ENCODE data around the gene POLR2J.
A peak's percentile ranks its signal among the peaks of the same experiment; 100 is the strongest.
"Not testable (repeated sequence)": the region's sequence is repeated elsewhere in the genome, so short reads cannot be mapped to it uniquely, and the experiment has no call there.

The POLR2J gene

GRCh38 chr7:102481962-102482361 is 3.2 kb upstream of the POLR2J start:
- not testable (repeated sequence) for H3K36me3 Mint-ChIP-seq (ENCODE audit: insufficient read depth); H3K27me3 Mint-ChIP-seq; H3K4me3 Mint-ChIP-seq; ATAC-seq (replicated peaks; ENCODE audit: extremely low read depth, poor library complexity, severe bottlenecking); H3K4me1 Mint-ChIP-seq; H3K9me3 Mint-ChIP-seq; H3K27ac Mint-ChIP-seq (ENCODE audit: low read depth)
- DNase-seq (ENCODE audit: low spot score in 2 of 2), result peak in 1 of 2 donors; percentile 16

DNA sequence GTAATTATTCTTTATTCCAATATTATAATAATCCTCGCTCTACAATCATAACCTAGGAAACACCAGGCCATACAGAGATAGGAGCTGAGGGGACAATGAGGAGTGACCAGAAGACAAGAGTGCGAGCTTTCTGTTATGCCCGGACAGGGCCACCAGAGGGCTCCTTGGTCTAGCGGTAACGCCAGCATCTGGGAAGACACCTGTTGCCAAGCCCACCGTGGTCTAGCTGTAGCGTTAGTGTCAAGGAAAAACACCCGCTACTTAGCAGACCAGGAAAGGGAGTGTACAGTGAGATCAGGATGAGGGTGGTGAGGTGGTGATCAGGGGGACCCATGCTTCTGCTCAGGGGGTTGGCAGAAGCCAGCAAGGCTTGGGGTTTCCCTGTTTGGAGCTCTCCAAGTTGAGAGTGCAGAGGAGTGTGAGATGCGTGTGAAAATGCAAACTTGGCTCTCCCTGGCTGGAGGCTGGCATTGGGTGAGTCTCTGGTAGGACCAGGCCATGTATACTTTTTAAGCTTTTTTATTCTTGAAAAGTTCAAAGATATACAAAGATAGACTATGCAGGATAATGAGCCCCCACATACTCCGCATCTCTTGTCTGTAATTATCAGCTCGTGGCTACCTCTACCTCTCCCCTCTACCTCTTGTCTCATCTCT is 1.4 kb upstream of the POLR2J start:
- H3K4me1 Mint-ChIP-seq; H3K27ac Mint-ChIP-seq (ENCODE audit: low read depth); H3K27me3 Mint-ChIP-seq; ATAC-seq (replicated peaks; ENCODE audit: extremely low read depth, poor library complexity, severe bottlenecking); H3K4me3 Mint-ChIP-seq; H3K9me3 Mint-ChIP-seq; H3K36me3 Mint-ChIP-seq (ENCODE audit: insufficient read depth): not testable (repeated sequence)
- peak in 1 of 2 donors; percentile 12 for DNase-seq (ENCODE audit: low spot score in 2 of 2)

GRCh38 chr7:102479209-102479584 is 475 bp upstream of the POLR2J start:
- H3K4me1 Mint-ChIP-seq; H3K9me3 Mint-ChIP-seq; DNase-seq (ENCODE audit: low spot score in 2 of 2); H3K27ac Mint-ChIP-seq (ENCODE audit: low read depth); H3K27me3 Mint-ChIP-seq; H3K36me3 Mint-ChIP-seq (ENCODE audit: insufficient read depth): not testable (repeated sequence)
- peak; percentile 3 for ATAC-seq (replicated peaks; ENCODE audit: extremely low read depth, poor library complexity, severe bottlenecking)
- H3K4me3 Mint-ChIP-seq, result peak overlapping the region; percentile 79

GRCh38 chr7:102474736-102475435 is 3.8 kb downstream of the POLR2J start:
- H3K4me3 Mint-ChIP-seq; ATAC-seq (replicated peaks; ENCODE audit: extremely low read depth, poor library complexity, severe bottlenecking); H3K9me3 Mint-ChIP-seq; H3K4me1 Mint-ChIP-seq; H3K27ac Mint-ChIP-seq (ENCODE audit: low read depth); H3K27me3 Mint-ChIP-seq: not testable (repeated sequence)
- H3K36me3 Mint-ChIP-seq (ENCODE audit: insufficient read depth), result peaks cover 21% of the 10 kb centered on the region
- peak in 1 of 2 donors; percentile 3 for DNase-seq (ENCODE audit: low spot score in 2 of 2)

- not testable (repeated sequence) for H3K4me1 Mint-ChIP-seq; H3K27me3 Mint-ChIP-seq; ATAC-seq (replicated peaks; ENCODE audit: extremely low read depth, poor library complexity, severe bottlenecking); H3K9me3 Mint-ChIP-seq; H3K4me3 Mint-ChIP-seq; H3K27ac Mint-ChIP-seq (ENCODE audit: low read depth)
- DNase-seq (ENCODE audit: low spot score in 2 of 2), result peak in 1 of 2 donors; percentile 8
- peaks cover 22% of the 10 kb centered on the region for H3K36me3 Mint-ChIP-seq (ENCODE audit: insufficient read depth)
Measured at GRCh38 chr7:102474116-102474515, 4.6 kb downstream of the POLR2J start.

DNA sequence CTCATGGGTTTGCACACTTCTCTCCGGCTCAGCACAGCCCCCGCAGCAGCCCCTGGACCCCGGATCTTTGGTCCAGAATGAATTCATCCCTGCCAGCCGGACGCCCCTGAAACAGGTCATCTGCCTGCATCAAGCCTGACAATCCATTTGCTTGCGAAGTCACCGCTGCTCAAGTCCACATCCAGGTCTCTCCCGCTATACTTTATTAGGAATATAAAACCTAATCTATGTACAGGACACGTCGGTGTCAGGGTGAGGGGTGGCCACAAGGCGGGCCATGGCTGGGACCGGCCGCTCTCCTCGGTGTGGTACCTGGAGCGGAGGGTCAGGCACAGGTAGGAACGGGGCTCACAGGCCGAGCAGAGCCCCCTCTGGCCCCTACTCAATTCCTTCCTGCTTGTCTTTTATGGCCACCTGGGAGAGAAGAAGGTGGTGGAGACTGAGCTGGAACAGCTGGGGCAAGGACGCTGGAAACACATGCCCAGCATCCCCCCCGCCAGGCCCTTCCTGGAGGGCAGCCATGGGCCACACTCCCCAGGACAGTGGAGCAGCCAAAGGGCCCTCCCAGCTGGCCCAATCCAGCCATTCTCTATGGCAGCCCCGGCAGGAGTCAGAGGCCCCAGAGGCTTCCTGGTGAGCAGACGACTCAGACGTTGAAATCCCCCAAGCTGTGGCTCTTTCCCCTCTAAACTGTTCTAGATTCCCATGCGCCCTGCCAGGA is 5.3 kb downstream of the POLR2J start:
- no peaks in the 10 kb centered on the region for H3K9me3 Mint-ChIP-seq
- ATAC-seq (replicated peaks; ENCODE audit: extremely low read depth, poor library complexity, severe bottlenecking), result no peak
- no peak overlapping the region for H3K4me3 Mint-ChIP-seq
- no peak for DNase-seq (ENCODE audit: low spot score in 2 of 2)
- peaks cover 18% of the 10 kb centered on the region for H3K36me3 Mint-ChIP-seq (ENCODE audit: insufficient read depth)
- no peaks in the 10 kb centered on the region for H3K4me1 Mint-ChIP-seq
- no peak overlapping the region for H3K27ac Mint-ChIP-seq (ENCODE audit: low read depth)
- H3K27me3 Mint-ChIP-seq, result no peaks in the 10 kb centered on the region

DNA sequence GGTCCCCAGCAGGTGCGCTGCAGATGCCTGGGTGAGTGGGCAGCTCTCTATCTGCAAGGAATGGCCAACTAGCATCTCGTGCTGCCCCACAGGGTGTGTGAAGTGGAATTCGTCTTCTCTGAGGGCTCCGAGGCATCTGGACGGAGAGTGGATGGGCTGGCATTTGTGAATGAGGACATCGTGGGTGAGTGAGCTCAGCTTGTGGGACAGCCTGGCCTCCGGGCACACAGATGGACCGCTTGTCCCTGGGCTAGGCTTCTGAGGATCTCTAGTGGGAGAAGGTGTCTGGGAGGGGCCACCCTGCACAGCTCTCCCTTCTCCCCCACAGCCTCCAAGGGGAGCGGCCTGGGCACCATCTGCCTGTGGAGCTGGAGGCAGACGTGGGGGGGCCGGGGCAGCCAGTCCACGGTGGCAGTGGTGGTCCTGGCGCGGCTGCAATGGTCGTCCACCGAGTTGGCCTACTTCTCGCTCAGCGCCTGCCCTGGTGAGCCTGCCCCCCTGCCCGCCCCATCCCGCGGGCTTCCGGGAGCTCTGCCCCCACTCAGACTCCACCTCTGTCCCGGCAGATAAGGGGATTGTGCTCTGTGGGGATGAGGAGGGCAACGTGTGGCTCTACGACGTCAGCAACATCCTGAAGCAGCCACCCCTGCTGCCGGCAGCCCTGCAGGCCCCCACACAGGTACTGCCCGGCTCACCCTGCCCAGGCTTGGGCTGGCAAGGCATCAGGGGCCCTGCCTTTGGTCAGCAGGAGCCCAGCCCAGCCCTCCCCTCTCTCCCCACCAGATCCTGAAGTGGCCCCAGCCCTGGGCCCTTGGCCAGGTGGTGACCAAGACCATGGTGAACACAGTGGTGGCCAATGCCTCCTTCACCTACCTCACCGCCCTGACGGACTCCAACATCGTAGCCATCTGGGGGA is 6.3 kb downstream of the POLR2J start:
- ATAC-seq (replicated peaks; ENCODE audit: extremely low read depth, poor library complexity, severe bottlenecking), result no peak
- no peaks in the 10 kb centered on the region for H3K9me3 Mint-ChIP-seq
- H3K4me3 Mint-ChIP-seq, result no peak overlapping the region
- H3K27me3 Mint-ChIP-seq, result no peaks in the 10 kb centered on the region
- H3K4me1 Mint-ChIP-seq, result no peaks in the 10 kb centered on the region
- peaks cover 19% of the 10 kb centered on the region for H3K36me3 Mint-ChIP-seq (ENCODE audit: insufficient read depth)
- H3K27ac Mint-ChIP-seq (ENCODE audit: low read depth), result peak overlapping the region; percentile 83
- DNase-seq (ENCODE audit: low spot score in 2 of 2), result no peak

DNA sequence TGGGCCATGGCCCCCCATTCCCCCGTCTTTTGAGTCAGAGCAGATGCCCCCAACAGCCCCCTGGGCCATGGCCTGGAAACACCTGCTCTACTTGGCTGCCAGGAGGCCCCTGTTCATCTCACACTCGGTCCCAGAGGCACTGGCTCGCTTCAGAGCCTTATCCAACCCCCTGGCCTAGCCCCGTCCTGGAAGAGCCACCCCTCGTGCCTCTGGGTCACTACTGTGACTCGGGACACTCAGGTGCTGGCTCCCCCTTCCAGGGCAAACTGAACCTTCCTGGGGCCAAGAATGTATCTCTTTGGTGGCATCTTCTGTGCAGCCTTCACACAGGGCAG is 7.0 kb downstream of the POLR2J start:
- no peak overlapping the region for H3K4me3 Mint-ChIP-seq
- peaks cover 25% of the 10 kb centered on the region for H3K36me3 Mint-ChIP-seq (ENCODE audit: insufficient read depth)
- H3K4me1 Mint-ChIP-seq, result peaks cover 3% of the 10 kb centered on the region
- peak overlapping the region; percentile 83 for H3K27ac Mint-ChIP-seq (ENCODE audit: low read depth)
- ATAC-seq (replicated peaks; ENCODE audit: extremely low read depth, poor library complexity, severe bottlenecking), result no peak
- no peaks in the 10 kb centered on the region for H3K27me3 Mint-ChIP-seq
- no peaks in the 10 kb centered on the region for H3K9me3 Mint-ChIP-seq
- DNase-seq (ENCODE audit: low spot score in 2 of 2), result no peak

DNA sequence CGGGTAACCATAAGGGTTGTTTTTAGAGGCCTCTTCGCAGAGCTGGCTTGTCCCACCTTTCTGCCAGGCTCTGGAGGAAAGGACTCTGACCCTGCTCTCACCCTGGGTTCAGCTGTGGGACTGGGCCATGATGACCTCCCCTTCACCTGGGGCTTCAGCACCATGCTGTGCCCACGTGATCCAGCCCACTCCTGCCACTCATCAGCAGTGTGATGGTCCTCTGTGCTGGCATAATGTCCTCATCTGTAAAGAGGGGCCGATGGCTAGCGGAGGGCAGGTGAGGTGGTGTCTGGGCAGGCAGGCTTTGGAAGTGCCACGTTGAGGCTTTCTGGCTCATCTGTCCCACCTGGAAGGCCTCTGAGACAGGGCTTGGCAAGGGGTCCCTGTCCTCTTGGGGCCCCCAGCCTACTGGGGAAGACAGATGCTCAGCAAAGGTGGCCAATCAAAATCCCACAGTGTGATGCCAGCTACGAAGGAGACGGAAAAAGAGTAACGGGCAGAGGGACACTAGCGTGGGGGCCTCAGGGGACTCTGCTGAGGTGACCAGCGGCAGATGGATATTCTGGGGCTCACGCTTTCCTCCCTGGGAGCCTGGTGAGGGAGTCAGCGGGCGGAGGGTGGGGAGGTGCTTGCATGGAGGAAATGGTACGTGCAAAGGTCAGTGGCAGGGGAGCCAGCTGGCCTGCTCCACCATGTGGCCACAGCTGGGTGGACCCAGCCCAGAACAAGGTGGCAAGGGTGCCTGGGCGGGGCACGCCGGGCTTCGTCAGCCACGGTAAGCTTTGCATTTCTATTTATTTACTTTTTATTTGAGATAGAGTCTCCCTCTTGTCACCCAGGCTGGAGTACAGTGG is 8.5 kb downstream of the POLR2J start:
- no peak overlapping the region for H3K4me3 Mint-ChIP-seq
- H3K27ac Mint-ChIP-seq (ENCODE audit: low read depth), result no peak overlapping the region
- ATAC-seq (replicated peaks; ENCODE audit: extremely low read depth, poor library complexity, severe bottlenecking) (no peak), DNase-seq (ENCODE audit: low spot score in 2 of 2) (no peak)
- peaks cover 10% of the 10 kb centered on the region for H3K4me1 Mint-ChIP-seq
- H3K27me3 Mint-ChIP-seq, result no peaks in the 10 kb centered on the region
- no peaks in the 10 kb centered on the region for H3K9me3 Mint-ChIP-seq
- peaks cover 29% of the 10 kb centered on the region for H3K36me3 Mint-ChIP-seq (ENCODE audit: insufficient read depth)

DNA sequence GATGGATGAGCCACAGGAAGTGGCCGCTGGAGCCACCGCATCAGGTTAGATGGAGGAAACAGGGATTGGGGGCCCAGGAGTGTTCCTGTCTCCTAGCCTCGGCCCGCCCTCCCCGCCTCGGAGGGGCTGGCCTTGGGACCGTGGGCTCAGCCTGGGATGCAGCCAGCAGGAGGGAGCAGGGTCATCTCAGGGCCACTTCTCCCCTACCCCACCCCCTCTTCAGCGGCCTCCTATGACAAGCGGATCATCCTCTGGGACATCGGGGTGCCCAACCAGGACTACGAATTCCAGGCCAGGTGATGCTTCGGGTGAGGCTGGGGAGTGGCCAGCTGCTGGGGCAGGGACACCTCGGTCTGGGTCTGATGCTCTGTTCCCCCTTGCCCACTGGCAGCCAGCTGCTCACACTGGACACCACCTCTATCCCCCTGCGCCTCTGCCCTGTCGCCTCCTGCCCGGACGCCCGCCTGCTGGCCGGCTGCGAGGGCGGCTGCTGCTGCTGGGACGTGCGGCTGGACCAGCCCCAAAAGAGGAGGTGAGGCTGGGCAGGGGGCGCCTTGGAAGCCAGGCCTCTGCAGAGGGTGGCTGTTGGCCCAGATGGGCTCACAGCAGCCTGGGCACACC is 9.3 kb downstream of the POLR2J start:
- no peak overlapping the region for H3K4me3 Mint-ChIP-seq
- no peak for DNase-seq (ENCODE audit: low spot score in 2 of 2)
- no peaks in the 10 kb centered on the region for H3K27me3 Mint-ChIP-seq
- peaks cover 31% of the 10 kb centered on the region for H3K36me3 Mint-ChIP-seq (ENCODE audit: insufficient read depth)
- peak overlapping the region; percentile 55 for H3K27ac Mint-ChIP-seq (ENCODE audit: low read depth)
- ATAC-seq (replicated peaks; ENCODE audit: extremely low read depth, poor library complexity, severe bottlenecking), result no peak
- H3K4me1 Mint-ChIP-seq, result peaks cover 12% of the 10 kb centered on the region
- no peaks in the 10 kb centered on the region for H3K9me3 Mint-ChIP-seq

GRCh38 chr7:102468478-102469350 is 10.0 kb downstream of the POLR2J start:
- ATAC-seq (replicated peaks; ENCODE audit: extremely low read depth, poor library complexity, severe bottlenecking), result no peak
- peak overlapping the region; percentile 55 for H3K27ac Mint-ChIP-seq (ENCODE audit: low read depth)
- no peaks in the 10 kb centered on the region for H3K9me3 Mint-ChIP-seq
- DNase-seq (ENCODE audit: low spot score in 2 of 2), result no peak
- H3K36me3 Mint-ChIP-seq (ENCODE audit: insufficient read depth), result peaks cover 35% of the 10 kb centered on the region
- peaks cover 17% of the 10 kb centered on the region for H3K4me1 Mint-ChIP-seq
- H3K4me3 Mint-ChIP-seq, result no peak overlapping the region
- H3K27me3 Mint-ChIP-seq, result no peaks in the 10 kb centered on the region
